Activated naive CD8-positive, alpha-beta T cell treated with anti-CD3 and anti-CD28 coated beads for 36 hours (primary cell): ENCODE results near the gene TMEM80. TPM values are rescaled to one million over a fixed set of nuclear protein-coding genes. Genes with fewer than 3 reads are reported as not detected.
"Not testable (repeated sequence)": the region's sequence is repeated elsewhere in the genome, so short reads cannot be mapped to it uniquely, and the experiment has no call there.

ENCODE experiments used
- DNase-seq: peaks from one replicate; pipeline ENCODE4 v3.0.0; 2021
- H3K27ac Mint-ChIP-seq: one replicate; pipeline ENCODE4 v1.8.0; 2022; ENCODE audit warnings: mild to moderate bottlenecking, moderate library complexity, mixed read lengths
- H3K27me3 Mint-ChIP-seq: one replicate; pipeline ENCODE4 v1.8.0; 2022; ENCODE audit warnings: mild to moderate bottlenecking, mixed read lengths
- H3K36me3 Mint-ChIP-seq: one replicate; pipeline ENCODE4 v1.8.0; 2021; ENCODE audit warnings: mild to moderate bottlenecking, mixed read lengths
- H3K4me1 Mint-ChIP-seq: one replicate; pipeline ENCODE4 v1.8.0; 2021; ENCODE audit warnings: mixed read lengths
- H3K4me3 Mint-ChIP-seq: one replicate; pipeline ENCODE4 v1.8.0; 2022; ENCODE audit warnings: mild to moderate bottlenecking, moderate library complexity, mixed read lengths
- H3K9me3 Mint-ChIP-seq: one replicate; pipeline ENCODE4 v1.8.0; 2022; ENCODE audit warnings: mixed read lengths
- total RNA-seq, 2 experiments: library from RNA; stranded (reverse); gene quantifications; one replicate each; pipeline ENCODE4 v1.2.3, GENCODE V29; 2021

The TMEM80 gene
- total RNA-seq, 2 experiments from 2014 or later: 7.6 to 9.2 TPM

DNA sequence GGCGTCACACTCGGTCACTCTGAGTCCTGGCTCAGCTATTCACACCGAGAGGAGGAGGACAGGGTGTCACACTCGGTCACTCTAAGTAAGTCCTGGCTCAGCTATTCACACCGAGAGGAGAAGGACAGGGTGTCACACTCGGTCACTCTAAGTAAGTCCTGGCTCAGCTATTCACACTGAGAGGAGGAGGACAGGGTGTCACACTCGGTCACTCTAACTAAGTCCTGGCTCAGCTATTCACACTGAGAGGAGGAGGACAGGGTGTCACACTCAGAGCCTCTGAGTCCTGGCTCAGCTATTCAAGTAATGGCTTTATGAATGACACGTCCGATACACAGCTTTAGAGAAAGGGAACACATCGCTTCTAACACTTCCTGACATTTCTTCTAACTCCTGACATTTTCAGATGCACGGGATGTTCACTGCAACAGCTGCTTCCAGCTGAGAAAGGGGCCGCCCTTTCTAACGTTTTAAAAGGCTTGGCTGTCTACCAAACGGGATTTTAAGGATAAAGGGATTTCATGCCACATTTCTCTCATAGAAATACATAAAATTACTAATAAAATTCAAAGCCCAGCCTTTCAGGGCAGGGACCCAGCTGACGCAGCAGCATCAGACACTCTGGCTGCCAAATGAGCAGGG is 30.4 kb upstream of the TMEM80 start:
- Mint-ChIP-seq H3K4me3 (no peak overlapping the region), H3K27me3 (no peaks in the 10 kb centered on the region), H3K4me1 (no peaks in the 10 kb centered on the region), H3K27ac (no peak overlapping the region), H3K9me3 (no peaks in the 10 kb centered on the region), H3K36me3 (peaks cover 7% of the 10 kb centered on the region)
- no peak for DNase-seq

DNA sequence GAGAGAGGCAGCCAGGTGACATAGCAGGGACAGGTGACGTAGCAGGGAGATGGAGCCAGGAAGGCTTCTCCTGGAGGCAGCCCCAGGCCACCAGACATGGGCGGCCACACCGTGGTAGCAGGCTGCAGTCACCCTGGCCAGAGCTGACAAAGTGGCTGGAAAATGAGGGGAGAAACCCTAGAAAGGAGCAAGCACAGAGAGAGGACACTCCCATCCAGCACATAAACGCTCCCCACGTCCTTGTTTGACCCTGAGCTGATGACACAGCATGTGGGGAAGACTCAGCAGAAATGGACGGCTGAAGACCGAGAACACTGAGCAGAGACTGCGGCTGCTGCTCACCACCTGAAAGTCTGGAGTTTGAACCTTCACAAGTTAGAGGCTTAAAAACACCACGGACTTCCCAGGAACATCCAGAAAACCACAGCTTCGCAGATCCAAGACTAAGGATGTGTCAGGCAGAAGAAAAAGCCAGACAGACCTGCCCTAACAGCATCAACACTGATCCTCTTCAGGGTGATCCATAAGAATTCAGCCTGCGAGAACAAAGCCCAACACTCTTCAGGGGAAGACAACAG is 29.8 kb upstream of the TMEM80 start:
- H3K4me1 Mint-ChIP-seq: no peaks in the 10 kb centered on the region
- H3K27ac Mint-ChIP-seq: no peak overlapping the region
- H3K9me3 Mint-ChIP-seq: no peaks in the 10 kb centered on the region
- H3K36me3 Mint-ChIP-seq: peaks cover 7% of the 10 kb centered on the region
- no peak overlapping the region for H3K4me3 Mint-ChIP-seq
- no peaks in the 10 kb centered on the region for H3K27me3 Mint-ChIP-seq
- no peak for DNase-seq

DNA sequence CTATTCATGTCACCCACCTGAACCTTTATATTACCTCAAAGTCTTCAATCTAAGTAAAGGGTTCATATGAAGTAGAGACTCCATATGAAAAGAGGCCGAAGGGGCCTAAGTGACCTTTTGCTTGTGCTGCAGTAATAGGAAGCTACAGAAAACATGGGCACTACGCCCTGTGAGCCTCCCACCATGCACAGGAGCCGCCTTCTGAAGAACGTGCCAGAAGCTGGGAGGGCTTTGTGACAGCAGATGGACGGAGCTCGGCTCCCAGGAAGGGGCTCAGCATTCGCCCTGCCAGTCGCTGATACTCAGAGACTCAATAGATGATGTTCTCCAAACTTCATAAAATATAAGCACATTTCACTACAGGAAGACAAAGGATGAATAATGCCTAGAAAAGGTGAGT is 21.8 kb upstream of the TMEM80 start:
- Mint-ChIP-seq H3K27me3 (no peaks in the 10 kb centered on the region), H3K27ac (no peak overlapping the region), H3K36me3 (peaks cover 26% of the 10 kb centered on the region), H3K9me3 (no peaks in the 10 kb centered on the region), H3K4me1 (no peaks in the 10 kb centered on the region), H3K4me3 (no peak overlapping the region)
- DNase-seq: no peak

DNA sequence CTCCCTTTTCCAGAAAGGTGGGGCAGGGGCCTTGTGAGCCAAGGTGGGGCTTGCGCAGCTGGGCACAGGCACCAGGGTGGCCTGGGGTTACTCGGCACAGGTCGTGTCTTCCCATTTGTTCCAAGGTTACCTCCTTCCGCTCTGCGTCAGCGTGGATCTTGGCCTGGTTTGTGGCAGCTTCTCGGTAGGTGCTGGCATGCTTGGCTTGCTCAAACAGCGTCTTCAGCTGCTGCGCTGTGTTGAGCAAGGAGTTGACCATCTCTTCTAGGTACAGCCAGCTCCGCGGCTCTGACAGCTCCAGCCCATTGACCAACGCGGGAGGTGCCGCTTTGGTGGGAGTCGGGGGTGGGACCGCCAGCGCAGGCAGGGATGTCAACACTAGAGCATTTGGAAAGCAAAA is 21.2 kb upstream of the TMEM80 start:
- DNase-seq: no peak
- Mint-ChIP-seq H3K36me3 (peaks cover 26% of the 10 kb centered on the region), H3K4me3 (no peak overlapping the region), H3K27ac (no peak overlapping the region), H3K27me3 (no peaks in the 10 kb centered on the region), H3K9me3 (no peaks in the 10 kb centered on the region), H3K4me1 (no peaks in the 10 kb centered on the region)

DNA sequence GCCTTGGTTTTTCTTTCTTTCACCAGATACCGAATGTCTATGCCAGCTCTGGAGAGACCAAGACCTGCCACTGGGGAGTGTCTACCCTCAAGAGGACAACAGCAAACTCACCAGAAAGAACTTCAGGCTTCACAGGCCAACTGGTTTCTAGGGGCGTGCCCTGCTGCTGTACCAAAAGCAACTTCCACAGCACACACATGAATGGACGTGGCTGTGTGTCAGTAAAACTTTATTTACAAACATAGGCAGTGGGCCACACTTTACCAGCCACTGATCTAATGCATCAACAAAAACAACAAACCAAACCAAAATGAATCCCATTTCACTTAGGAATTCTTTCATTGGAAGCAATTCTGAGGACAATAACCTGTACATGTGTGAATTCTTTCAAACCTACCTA is 17.3 kb upstream of the TMEM80 start:
- H3K9me3 Mint-ChIP-seq: peaks cover 3% of the 10 kb centered on the region
- no peak overlapping the region for H3K27ac Mint-ChIP-seq
- H3K4me1 Mint-ChIP-seq: peaks cover 12% of the 10 kb centered on the region
- H3K27me3 Mint-ChIP-seq: no peaks in the 10 kb centered on the region
- no peak for DNase-seq
- no peak overlapping the region for H3K4me3 Mint-ChIP-seq
- H3K36me3 Mint-ChIP-seq: peaks cover 51% of the 10 kb centered on the region

DNA sequence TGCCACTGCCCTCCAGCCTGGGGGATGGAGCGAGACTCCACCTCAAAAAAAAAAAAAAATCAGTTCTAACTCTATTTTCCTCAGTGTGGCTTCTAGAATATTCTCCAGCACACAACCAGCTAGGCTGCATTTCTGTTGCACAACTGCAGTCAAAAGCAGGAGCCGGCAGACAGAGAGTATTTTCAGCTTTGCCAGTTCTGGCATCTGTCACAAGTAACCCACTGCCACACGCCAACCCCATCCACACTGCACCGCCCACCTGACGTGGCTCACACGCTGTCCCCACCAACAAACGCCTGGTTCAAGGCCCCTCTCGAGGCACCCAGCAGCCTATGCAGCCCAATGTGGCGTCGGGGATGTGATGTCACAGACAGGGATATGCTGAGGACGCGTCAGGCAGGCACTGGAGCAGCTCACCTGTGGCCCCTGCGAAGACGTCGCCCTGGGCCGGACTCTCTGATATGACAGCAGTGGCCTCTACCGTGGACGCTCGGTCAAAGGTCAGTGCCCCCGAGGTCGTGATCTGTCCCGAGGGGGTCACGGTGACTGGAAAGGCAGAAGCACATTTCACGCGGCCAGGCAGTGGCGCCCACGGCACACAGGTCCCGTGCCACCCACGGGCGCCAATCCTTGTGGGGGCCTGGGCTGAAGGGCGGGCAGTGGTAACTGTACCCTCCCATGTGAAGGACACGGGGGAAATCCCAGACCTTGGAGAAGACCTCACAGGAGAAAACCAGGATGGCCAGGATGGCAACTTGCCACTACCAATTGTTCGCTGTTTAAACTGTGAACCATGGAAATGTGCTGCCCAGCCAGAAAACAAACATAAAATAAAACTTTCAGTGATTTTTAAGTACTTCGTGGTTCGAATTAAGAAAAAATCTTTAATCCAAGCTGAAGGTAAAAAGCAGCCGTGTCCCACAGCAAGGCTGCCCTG is 16.1 kb upstream of the TMEM80 start:
- DNase-seq: no peak
- H3K27me3 Mint-ChIP-seq: no peaks in the 10 kb centered on the region
- no peak overlapping the region for H3K27ac Mint-ChIP-seq
- H3K4me3 Mint-ChIP-seq: no peak overlapping the region
- H3K36me3 Mint-ChIP-seq: peaks cover 54% of the 10 kb centered on the region
- H3K9me3 Mint-ChIP-seq: peaks cover 3% of the 10 kb centered on the region
- peaks cover 12% of the 10 kb centered on the region for H3K4me1 Mint-ChIP-seq

DNA sequence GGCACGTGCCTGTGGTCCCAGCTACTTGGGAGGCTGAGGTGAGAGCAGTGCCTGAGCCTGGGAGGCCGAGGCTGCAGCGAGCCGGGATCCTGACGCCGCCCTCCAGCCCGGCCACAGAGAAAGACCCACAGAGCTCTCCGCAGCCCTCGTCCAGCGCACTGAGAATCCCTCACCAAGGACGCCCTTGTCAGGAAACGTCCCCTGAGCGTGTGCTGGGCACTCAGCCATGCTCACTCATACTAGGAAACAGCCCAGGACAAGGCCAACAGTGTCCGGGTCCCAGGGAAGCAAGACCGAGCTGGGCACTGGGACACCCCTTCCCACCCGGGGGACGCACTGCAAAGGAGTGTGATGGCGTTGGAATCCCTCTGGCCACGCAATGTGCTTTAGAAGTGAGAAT is 15.1 kb upstream of the TMEM80 start:
- no peak for DNase-seq
- peaks cover 12% of the 10 kb centered on the region for H3K4me1 Mint-ChIP-seq
- no peak overlapping the region for H3K4me3 Mint-ChIP-seq
- no peak overlapping the region for H3K27ac Mint-ChIP-seq
- H3K27me3 Mint-ChIP-seq: no peaks in the 10 kb centered on the region
- peaks cover 3% of the 10 kb centered on the region for H3K9me3 Mint-ChIP-seq
- H3K36me3 Mint-ChIP-seq: peaks cover 55% of the 10 kb centered on the region

DNA sequence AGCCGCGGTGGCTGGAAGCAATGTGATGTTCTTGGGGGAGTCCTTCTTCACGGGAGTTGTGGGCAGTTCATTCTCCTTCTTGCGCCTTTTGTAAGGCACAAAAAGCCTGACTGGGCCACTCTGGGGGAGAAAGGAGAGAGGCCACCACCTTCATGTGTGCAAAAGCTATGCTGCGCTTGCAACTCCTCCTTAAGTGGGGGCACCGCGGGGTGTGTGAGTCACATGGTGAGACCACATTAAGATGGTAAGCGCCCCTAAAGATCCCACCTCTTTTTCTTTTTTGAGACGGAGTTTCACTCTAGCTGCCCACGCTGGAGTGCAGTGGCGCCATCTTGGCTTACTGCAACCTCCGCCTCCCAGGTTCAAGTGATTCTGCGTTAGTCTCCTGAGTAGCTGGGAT is 14.6 kb upstream of the TMEM80 start:
- Mint-ChIP-seq H3K36me3 (peaks cover 56% of the 10 kb centered on the region), H3K4me1 (peaks cover 12% of the 10 kb centered on the region), H3K9me3 (peaks cover 3% of the 10 kb centered on the region), H3K4me3 (no peak overlapping the region), H3K27ac (no peak overlapping the region), H3K27me3 (no peaks in the 10 kb centered on the region)
- peak; percentile 52 for DNase-seq

DNA sequence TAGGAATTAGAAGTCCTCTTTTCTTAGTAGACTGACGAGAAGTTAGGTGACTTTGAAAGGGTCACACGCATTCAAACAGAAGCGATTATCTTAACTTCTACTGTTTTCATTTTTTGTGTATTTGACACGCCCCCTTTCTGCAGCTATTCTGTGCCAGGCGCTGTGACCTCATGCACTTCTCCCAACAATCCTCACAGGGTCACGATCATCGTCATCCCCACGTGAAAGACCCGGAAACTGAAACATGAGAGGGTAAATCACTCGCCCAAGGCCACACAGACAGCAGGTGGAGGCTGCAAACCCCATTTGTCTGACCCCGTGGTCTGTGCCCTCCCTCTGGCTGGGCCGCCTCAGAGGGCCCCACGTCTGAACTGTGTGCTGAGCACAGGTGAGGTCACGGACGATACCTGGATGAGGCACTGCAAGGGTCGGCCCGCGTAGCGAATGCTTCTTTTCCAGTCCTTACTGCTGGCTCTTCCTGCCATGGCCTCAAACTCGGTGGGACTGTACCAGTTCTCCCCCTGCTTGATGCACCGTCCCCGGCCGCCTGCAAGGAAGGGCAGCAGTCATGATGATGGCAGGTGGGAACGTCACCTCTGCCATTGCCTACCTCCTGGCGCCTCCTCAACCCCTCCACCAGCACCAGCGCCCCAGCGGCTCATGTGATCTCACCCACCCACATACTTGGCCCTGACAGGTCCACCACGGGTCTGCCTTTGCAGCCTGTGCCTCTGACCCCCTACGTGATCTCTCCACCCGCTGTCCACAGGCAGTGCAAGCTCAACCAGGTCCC is 9.0 kb upstream of the TMEM80 start:
- no peak for DNase-seq
- Mint-ChIP-seq H3K4me3 (no peak overlapping the region), H3K27ac (peak overlapping the region; percentile 62), H3K4me1 (peaks cover 24% of the 10 kb centered on the region), H3K27me3 (no peaks in the 10 kb centered on the region), H3K9me3 (peaks cover 3% of the 10 kb centered on the region), H3K36me3 (peaks cover 44% of the 10 kb centered on the region)

DNA sequence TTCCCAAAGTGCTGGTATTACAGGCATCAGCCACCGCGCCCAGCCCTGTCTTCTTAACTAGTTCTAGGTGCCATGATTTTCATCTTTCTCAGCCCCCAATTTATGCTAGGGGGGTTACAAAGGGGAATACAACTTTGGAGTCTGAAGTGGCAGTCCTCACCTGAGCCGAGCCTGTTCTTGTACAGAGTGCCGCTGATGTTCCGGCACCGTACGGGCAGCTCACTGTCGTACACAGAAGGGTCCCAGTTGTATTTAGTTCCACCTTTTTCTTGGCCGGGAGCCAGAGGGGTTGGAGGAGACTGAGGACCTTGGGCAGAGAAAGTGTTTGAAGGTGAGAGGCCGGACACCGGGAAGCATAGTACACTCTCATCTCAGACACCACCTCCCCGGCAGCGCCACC is 7.9 kb upstream of the TMEM80 start:
- Mint-ChIP-seq H3K27me3 (no peaks in the 10 kb centered on the region), H3K36me3 (peaks cover 33% of the 10 kb centered on the region), H3K4me3 (no peak overlapping the region)

DNA sequence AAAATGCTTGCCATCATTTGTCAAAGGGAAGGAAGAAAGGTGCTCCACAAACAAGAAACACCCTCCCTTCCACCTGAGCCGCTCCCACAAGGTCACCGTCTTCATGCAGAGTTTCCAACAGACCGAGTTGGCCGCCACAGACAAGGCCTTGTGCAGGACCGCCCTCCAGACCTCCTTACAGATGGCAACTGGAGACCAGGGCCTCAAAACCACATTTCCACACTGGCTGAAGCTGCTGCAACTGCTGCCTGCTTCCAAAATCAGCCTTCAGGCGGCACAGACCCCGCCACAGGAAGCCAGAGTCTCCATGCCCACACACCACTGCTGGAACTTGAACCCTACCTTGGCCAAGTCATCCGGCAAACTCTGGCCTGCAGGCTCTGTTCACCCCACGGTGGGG is 6.9 kb upstream of the TMEM80 start:
- Mint-ChIP-seq H3K4me1 (peaks cover 39% of the 10 kb centered on the region), H3K9me3 (no peaks in the 10 kb centered on the region), H3K4me3 (no peak overlapping the region), H3K27me3 (no peaks in the 10 kb centered on the region), H3K36me3 (peaks cover 31% of the 10 kb centered on the region), H3K27ac (no peak overlapping the region)
- DNase-seq: no peak

More for the DNA sequence above, 7.9 kb upstream of the TMEM80 start:
- Mint-ChIP-seq H3K27ac (no peak overlapping the region), H3K4me1 (peaks cover 30% of the 10 kb centered on the region), H3K9me3 (no peaks in the 10 kb centered on the region)
- DNase-seq: no peak

DNA sequence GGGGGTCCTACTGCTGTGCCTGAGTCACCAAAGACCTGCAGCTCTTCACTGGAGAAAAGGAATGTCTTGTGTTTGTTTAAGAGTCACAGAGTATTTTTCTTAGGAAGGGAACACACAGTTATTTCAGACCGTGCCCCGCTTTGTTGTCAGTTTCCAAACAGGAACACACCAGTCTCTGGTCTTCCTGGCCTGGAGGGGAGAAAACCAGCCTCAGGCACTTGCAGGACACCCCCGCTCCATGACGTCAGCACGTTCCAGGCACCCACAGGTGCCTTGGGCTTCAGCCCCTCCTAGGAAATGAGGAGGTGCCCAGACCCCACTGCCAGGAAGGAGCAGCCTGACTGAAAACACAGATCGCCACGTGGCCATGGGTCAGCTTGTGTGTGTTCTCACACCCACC is 6.0 kb upstream of the TMEM80 start:
- Mint-ChIP-seq H3K27me3 (no peaks in the 10 kb centered on the region), H3K36me3 (peaks cover 22% of the 10 kb centered on the region), H3K9me3 (no peaks in the 10 kb centered on the region), H3K4me3 (no peak overlapping the region), H3K27ac (no peak overlapping the region), H3K4me1 (peaks cover 39% of the 10 kb centered on the region)
- DNase-seq: no peak

DNA sequence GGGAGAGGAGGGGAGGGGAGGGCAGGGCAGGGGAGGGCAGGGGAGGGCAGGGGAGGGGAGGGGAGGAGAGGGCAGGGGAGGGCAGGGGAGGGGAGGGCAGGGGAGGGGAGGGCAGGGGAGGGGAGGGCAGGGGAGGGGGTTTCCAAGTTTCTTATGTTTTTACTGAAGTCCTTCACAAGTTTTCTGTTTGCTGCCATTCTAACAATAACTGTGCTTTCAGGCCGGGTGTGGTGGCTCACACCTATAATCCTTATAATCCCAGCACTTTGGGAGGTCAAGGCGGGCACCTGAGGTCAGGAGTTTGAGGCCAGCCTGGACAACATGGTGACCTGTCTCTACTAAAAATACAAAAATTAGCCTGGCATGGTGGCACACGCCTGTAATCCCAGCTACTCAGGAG is 5.4 kb upstream of the TMEM80 start:
- H3K4me3 Mint-ChIP-seq, H3K9me3 Mint-ChIP-seq, H3K27me3 Mint-ChIP-seq, DNase-seq, H3K27ac Mint-ChIP-seq: not testable (repeated sequence)
- peaks cover 39% of the 10 kb centered on the region for H3K4me1 Mint-ChIP-seq
- H3K36me3 Mint-ChIP-seq: peaks cover 20% of the 10 kb centered on the region

DNA sequence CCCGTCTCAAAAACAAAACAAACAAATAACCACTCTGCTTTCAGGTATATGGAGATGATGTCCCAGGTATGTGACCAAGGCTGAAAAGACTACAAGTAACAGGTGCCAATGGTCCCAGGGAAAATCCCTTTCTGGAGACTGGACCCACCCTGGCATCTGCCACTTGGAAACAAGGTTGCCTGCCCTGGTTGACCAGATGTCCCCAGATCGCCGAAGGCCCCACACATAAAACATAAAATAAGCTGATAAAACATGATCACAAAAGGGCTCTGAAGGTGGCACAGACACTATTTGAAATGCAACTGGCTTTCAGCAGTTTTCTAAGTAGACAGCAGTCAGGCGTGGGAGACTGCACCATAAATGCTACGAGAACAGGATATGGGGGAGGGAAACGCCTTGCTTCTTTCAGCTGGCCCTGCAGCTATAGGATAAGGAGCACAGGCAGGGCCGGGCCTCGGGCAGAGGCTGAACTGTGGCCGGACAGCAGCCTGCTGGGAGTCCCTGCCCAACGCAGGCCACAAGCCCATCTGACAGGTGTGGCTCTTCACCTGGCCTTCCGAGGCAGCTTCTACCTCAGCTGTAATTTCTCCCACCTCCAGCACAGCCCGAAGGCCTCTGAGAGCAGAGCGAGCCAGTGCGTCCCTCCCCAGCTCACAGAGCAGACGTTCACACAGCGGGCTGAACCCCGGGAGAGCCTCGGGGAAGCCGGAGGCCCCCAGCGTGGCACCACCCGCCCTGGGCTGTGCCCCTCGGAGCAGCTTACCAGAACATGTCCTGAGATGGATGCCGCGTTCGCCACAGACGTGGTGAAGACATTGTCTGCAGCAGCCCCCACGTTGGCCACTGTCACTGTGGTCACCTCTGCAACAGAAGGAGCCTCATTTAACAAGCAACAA is 4.6 kb upstream of the TMEM80 start:
- DNase-seq: no peak
- peaks cover 39% of the 10 kb centered on the region for H3K4me1 Mint-ChIP-seq
- peaks cover 19% of the 10 kb centered on the region for H3K36me3 Mint-ChIP-seq
- H3K27me3 Mint-ChIP-seq: no peaks in the 10 kb centered on the region
- no peaks in the 10 kb centered on the region for H3K9me3 Mint-ChIP-seq
- peak overlapping the region; percentile 85 for H3K4me3 Mint-ChIP-seq
- H3K27ac Mint-ChIP-seq: no peak overlapping the region
